ENCODE results near the gene PRDM11.

The PRDM11 gene

GRCh38 chr11:45226901-45227300 lies 80.5 kb downstream of the PRDM11 start:
- Mint-ChIP-seq H3K36me3 (ENCODE audit: low read depth) (no peaks in the 10 kb centered on the region), H3K4me3 (no peak overlapping the region), H3K27ac (no peak overlapping the region), H3K9me3 (no peaks in the 10 kb centered on the region), H3K27me3 (ENCODE audit: low read depth) (no peaks in the 10 kb centered on the region), H3K4me1 (ENCODE audit: low read depth) (no peaks in the 10 kb centered on the region)

- Mint-ChIP-seq H3K9me3 (no peaks in the 10 kb centered on the region), H3K36me3 (ENCODE audit: low read depth) (no peaks in the 10 kb centered on the region), H3K27me3 (ENCODE audit: low read depth) (no peaks in the 10 kb centered on the region), H3K4me1 (ENCODE audit: low read depth) (no peaks in the 10 kb centered on the region), H3K4me3 (no peak overlapping the region), H3K27ac (no peak overlapping the region)
Measured at GRCh38 chr11:45227836-45228235, 81.4 kb downstream of the PRDM11 start.

DNA sequence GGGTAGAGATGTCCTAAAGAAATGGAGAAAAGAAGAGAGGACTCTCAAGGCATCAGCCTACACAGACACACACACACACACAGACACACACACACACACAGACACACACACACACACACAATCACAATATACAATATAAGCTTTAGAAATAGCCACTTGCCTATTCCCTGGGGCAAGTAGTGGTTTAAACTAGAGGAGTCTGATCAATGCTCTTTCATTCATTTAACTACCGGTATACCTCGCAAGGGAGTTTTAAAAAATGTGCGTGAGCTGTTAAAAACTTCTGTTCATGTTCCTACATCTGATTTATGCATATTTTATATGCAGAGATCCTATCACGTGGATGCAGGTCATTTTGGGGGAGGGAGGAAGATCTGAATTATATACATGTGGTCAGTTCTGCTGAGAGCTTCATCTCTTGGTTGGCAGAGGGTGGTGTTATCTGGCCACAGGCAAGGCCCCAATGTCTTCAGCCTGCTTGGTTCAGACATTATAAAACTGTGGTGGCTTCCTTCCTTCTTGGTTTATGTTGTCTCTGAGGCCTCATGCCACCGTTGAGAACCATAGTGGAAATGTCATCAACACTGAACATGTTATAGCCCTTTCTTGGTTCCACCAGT lies 83.1 kb downstream of the PRDM11 start:
- Mint-ChIP-seq H3K36me3 (ENCODE audit: low read depth) (no peaks in the 10 kb centered on the region), H3K9me3 (no peaks in the 10 kb centered on the region), H3K4me1 (ENCODE audit: low read depth) (no peaks in the 10 kb centered on the region), H3K27ac (no peak overlapping the region), H3K4me3 (no peak overlapping the region), H3K27me3 (ENCODE audit: low read depth) (no peaks in the 10 kb centered on the region)

DNA sequence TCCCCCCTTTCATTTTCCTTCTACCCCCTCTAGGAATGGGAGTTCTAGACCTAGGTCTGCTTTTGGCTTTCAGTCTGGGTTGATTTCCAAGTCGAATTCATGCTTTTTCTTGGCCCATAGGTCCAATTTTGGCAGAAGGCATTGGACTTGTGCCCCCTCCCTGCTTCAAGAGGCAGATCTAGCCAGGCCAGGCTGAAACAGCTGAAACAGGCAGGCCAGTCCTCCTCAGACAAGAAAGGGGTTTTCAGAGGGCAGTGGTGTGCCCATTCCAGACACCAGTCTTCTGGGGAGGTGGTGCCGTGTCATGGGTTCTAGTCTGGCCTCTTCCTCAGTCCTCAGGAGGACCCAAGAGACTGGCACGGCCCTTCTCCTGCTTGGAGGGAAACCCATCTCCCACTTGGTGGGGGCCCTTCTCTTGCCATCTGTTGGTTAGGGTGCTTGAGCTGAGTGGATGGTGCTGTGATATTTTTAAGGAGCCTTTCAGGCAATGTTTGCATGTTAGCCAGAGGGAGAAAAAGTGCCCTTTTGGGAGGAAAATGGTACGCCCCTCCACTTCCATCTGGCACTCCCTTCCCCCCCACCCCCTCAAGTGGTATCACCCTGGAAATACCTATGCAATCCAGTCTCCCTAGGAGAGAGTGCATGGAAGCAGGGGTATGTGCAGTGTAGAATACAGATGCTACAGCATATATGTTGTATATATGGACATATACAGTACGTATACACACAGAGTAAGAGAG lies 86.1 kb downstream of the PRDM11 start:
- H3K36me3 Mint-ChIP-seq (ENCODE audit: low read depth) = no peaks in the 10 kb centered on the region
- no peak overlapping the region for H3K27ac Mint-ChIP-seq
- no peaks in the 10 kb centered on the region for H3K9me3 Mint-ChIP-seq
- peaks cover 5% of the 10 kb centered on the region for H3K27me3 Mint-ChIP-seq (ENCODE audit: low read depth)
- H3K4me3 Mint-ChIP-seq = no peak overlapping the region
- no peaks in the 10 kb centered on the region for H3K4me1 Mint-ChIP-seq (ENCODE audit: low read depth)

- H3K4me1 Mint-ChIP-seq (ENCODE audit: low read depth) = no peaks in the 10 kb centered on the region
- H3K36me3 Mint-ChIP-seq (ENCODE audit: low read depth) = no peaks in the 10 kb centered on the region
- peaks cover 10% of the 10 kb centered on the region for H3K27me3 Mint-ChIP-seq (ENCODE audit: low read depth)
- H3K27ac Mint-ChIP-seq = no peak overlapping the region
- no peak overlapping the region for H3K4me3 Mint-ChIP-seq
- no peaks in the 10 kb centered on the region for H3K9me3 Mint-ChIP-seq
Measured at GRCh38 chr11:45233121-45233803, 86.8 kb downstream of the PRDM11 start.

DNA sequence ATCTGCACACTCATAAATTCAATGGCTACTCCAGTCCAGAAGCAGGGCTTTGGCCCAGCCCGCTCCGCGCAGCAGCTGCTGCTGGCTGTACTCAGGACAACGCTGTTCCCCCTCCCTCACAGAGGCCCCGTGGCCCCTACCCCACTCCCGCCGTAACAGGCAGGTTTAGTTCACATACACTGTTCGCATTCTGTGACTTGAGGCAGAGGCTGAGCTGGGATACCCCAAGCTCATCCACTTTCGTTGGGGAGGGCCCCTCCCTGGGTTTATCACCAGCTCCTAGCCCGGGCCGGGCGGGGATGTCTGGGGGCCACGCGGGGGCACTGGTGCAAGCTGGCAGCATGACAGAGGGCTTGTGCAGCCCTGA lies 87.3 kb downstream of the PRDM11 start:
- Mint-ChIP-seq H3K27ac (no peak overlapping the region), H3K4me3 (no peak overlapping the region), H3K27me3 (ENCODE audit: low read depth) (peaks cover 12% of the 10 kb centered on the region), H3K9me3 (no peaks in the 10 kb centered on the region), H3K4me1 (ENCODE audit: low read depth) (no peaks in the 10 kb centered on the region), H3K36me3 (ENCODE audit: low read depth) (no peaks in the 10 kb centered on the region)

GRCh38 chr11:45234306-45235006 lies 88.0 kb downstream of the PRDM11 start:
- Mint-ChIP-seq H3K27ac (no peak overlapping the region), H3K27me3 (ENCODE audit: low read depth) (peaks cover 12% of the 10 kb centered on the region), H3K4me3 (no peak overlapping the region), H3K36me3 (ENCODE audit: low read depth) (no peaks in the 10 kb centered on the region), H3K9me3 (no peaks in the 10 kb centered on the region), H3K4me1 (ENCODE audit: low read depth) (no peaks in the 10 kb centered on the region)

- H3K4me1 Mint-ChIP-seq (ENCODE audit: low read depth) = no peaks in the 10 kb centered on the region
- no peaks in the 10 kb centered on the region for H3K36me3 Mint-ChIP-seq (ENCODE audit: low read depth)
- H3K27me3 Mint-ChIP-seq (ENCODE audit: low read depth) = peaks cover 12% of the 10 kb centered on the region
- no peak overlapping the region for H3K4me3 Mint-ChIP-seq
- no peaks in the 10 kb centered on the region for H3K9me3 Mint-ChIP-seq
- no peak overlapping the region for H3K27ac Mint-ChIP-seq
Measured at GRCh38 chr11:45237711-45238315, 91.4 kb downstream of the PRDM11 start.

GRCh38 chr11:45238724-45239123 lies 92.3 kb downstream of the PRDM11 start:
- Mint-ChIP-seq H3K36me3 (ENCODE audit: low read depth) (no peaks in the 10 kb centered on the region), H3K9me3 (no peaks in the 10 kb centered on the region), H3K27ac (no peak overlapping the region), H3K27me3 (ENCODE audit: low read depth) (peaks cover 12% of the 10 kb centered on the region), H3K4me1 (ENCODE audit: low read depth) (no peaks in the 10 kb centered on the region), H3K4me3 (no peak overlapping the region)

GRCh38 chr11:45239733-45240132 lies 93.3 kb downstream of the PRDM11 start:
- Mint-ChIP-seq H3K9me3 (no peaks in the 10 kb centered on the region), H3K27ac (no peak overlapping the region), H3K36me3 (ENCODE audit: low read depth) (no peaks in the 10 kb centered on the region), H3K27me3 (ENCODE audit: low read depth) (peaks cover 12% of the 10 kb centered on the region), H3K4me3 (no peak overlapping the region), H3K4me1 (ENCODE audit: low read depth) (no peaks in the 10 kb centered on the region)

GRCh38 chr11:45243967-45244366 lies 97.5 kb downstream of the PRDM11 start:
- no peaks in the 10 kb centered on the region for H3K27me3 Mint-ChIP-seq (ENCODE audit: low read depth)
- H3K36me3 Mint-ChIP-seq (ENCODE audit: low read depth) = no peaks in the 10 kb centered on the region
- H3K4me1 Mint-ChIP-seq (ENCODE audit: low read depth) = no peaks in the 10 kb centered on the region
- H3K4me3 Mint-ChIP-seq = no peak overlapping the region
- H3K27ac Mint-ChIP-seq = no peak overlapping the region
- no peaks in the 10 kb centered on the region for H3K9me3 Mint-ChIP-seq

DNA sequence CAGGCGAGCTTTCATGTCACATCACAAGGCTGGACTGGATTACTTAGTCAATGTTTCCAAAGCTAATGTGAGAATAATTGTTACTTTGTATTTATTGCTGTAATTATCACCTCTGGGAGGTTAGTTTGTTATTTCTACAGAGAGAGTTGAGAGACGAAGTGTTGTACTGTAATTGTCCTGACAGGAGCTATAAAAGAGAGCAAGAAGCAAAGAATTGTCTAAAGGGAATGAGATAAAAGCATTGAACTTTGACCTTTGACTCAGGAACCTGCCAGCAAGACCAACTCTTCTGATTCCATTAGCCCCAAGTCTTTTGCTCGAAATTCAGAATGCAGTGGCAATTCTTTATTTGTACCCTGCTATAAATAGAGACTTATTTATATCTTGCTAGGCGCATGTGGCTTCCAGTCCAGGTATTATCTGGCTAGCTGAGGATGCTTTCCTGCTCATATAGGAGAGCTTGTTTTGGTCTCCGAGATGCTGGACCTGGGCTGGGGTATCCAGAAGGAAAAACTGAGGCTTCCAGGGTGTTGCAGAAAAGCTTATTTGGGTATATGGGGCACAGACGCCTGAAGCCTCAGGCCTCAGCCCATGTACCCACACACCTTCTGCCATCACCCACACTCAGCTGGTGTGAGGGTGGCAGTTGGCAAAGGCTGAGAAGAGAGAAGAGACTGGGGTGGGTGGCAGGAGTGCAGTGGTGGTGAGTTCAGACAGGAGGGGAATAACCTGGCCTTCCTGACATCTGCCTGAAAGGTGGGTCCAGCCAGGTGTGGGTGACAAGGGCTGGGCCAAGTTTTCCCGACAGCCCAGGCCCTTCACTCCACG lies 99.0 kb downstream of the PRDM11 start:
- Mint-ChIP-seq H3K4me3 (no peak overlapping the region), H3K27ac (no peak overlapping the region), H3K27me3 (ENCODE audit: low read depth) (no peaks in the 10 kb centered on the region), H3K36me3 (ENCODE audit: low read depth) (no peaks in the 10 kb centered on the region), H3K4me1 (ENCODE audit: low read depth) (no peaks in the 10 kb centered on the region), H3K9me3 (no peaks in the 10 kb centered on the region)

- Mint-ChIP-seq H3K27ac (no peak overlapping the region), H3K27me3 (ENCODE audit: low read depth) (no peaks in the 10 kb centered on the region), H3K36me3 (ENCODE audit: low read depth) (no peaks in the 10 kb centered on the region), H3K4me3 (no peak overlapping the region), H3K9me3 (no peaks in the 10 kb centered on the region), H3K4me1 (ENCODE audit: low read depth) (no peaks in the 10 kb centered on the region)
Measured at GRCh38 chr11:45246241-45246640, 99.8 kb downstream of the PRDM11 start.

- Mint-ChIP-seq H3K27me3 (ENCODE audit: low read depth) (no peaks in the 10 kb centered on the region), H3K27ac (no peak overlapping the region), H3K4me1 (ENCODE audit: low read depth) (no peaks in the 10 kb centered on the region), H3K36me3 (ENCODE audit: low read depth) (no peaks in the 10 kb centered on the region), H3K9me3 (no peaks in the 10 kb centered on the region), H3K4me3 (no peak overlapping the region)
Measured at GRCh38 chr11:45247433-45247832, 101.0 kb downstream of the PRDM11 start.
